Gastroesophageal sphincter (tissue), 3 donors: ENCODE measurements around the gene AEN.

Source experiments
- CTCF ChIP-seq, 4 experiments: fragments of 200-600 bp in 2 of 4; fragments of 450-650 bp in 2 of 4; sonication (generic) in 1 of 4; IDR thresholded peaks; one replicate each; pipeline ENCODE4 v1.5.1; 2017 to 2019; ENCODE audit warnings: antibody characterized with exemption in 4 of 4, mild to moderate bottlenecking in 2 of 4, moderate library complexity in 2 of 4
- EP300 ChIP-seq: sonication (generic); formaldehyde crosslinking; IDR thresholded peaks from one replicate; pipeline ENCODE4 v1.6.1; 2017; ENCODE audit warnings: antibody characterized with exemption, mild to moderate bottlenecking
- POLR2A ChIP-seq, 2 donors: fragments of 450-650 bp; IDR thresholded peaks; one replicate each; pipeline ENCODE4 v1.6.1; 2017; ENCODE audit warnings: antibody characterized with exemption in 2 of 2, mild to moderate bottlenecking in 2 of 2, moderate library complexity in 1 of 2
- POLR2AphosphoS5 ChIP-seq: sonication (generic); formaldehyde crosslinking; IDR thresholded peaks from one replicate; pipeline ENCODE4 v1.6.1; 2017; ENCODE audit warnings: antibody characterized with exemption

- TF ChIP-seq POLR2AphosphoS5 (no peak), CTCF (IDR thresholded peaks at IDR 0.05) (no peak), POLR2A (IDR thresholded peaks at IDR 0.05) (no peak), EP300 (no peak)
These were observed 30.8 kb downstream of the AEN start for GRCh38 chr15:88651971-88652370.
